Neutrophil (primary cell): ENCODE data around the gene FASTK.
A peak's percentile ranks its signal among the peaks of the same experiment; 100 is the strongest.
"Not testable (repeated sequence)": the region's sequence is repeated elsewhere in the genome, so short reads cannot be mapped to it uniquely, and the experiment has no call there.

Experiments
- H3K27ac ChIP-seq: fragments of 200-600 bp; sonication (generic); 2 replicates; pipeline ENCODE4 v1.5.1; 2016; ENCODE audit warnings: mild to moderate bottlenecking, moderate library complexity
- H3K27me3 ChIP-seq: fragments of 200-600 bp; sonication (generic); 2 replicates; pipeline ENCODE4 v1.6.0; 2016; ENCODE audit warnings: mild to moderate bottlenecking
- H3K36me3 ChIP-seq: fragments of 200-600 bp; sonication (generic); 2 replicates; pipeline ENCODE4 v1.5.1; 2017
- H3K4me1 ChIP-seq, 2 experiments: fragments of 200-600 bp in 1 of 2; sonication (generic) in 1 of 2; 1 replicate in 1 of 2; 2 replicates in 1 of 2; pipeline versions ENCODE4 v1.5.1 to v1.6.1; 2013 to 2016; ENCODE audit warnings: low read depth in 1 of 2, low read length in 1 of 2, mild to moderate bottlenecking in 1 of 2, moderate library complexity in 1 of 2; ENCODE audit not compliant: control insufficient read depth in 1 of 2, insufficient read depth in 1 of 2
- H3K4me3 ChIP-seq, 2 experiments: fragments of 200-600 bp in 1 of 2; sonication (generic) in 1 of 2; 1 replicate in 1 of 2; 2 replicates in 1 of 2; pipeline ENCODE4 v1.5.1; 2013 to 2016; ENCODE audit warnings: low read depth in 1 of 2, low read length in 1 of 2, mild to moderate bottlenecking in 1 of 2, moderate library complexity in 1 of 2
- H3K9me3 ChIP-seq: fragments of 200-600 bp; sonication (generic); 2 replicates; pipeline ENCODE4 v1.5.1; 2016
- CTCF ChIP-seq: fragments of 200-600 bp; sonication (generic); IDR thresholded peaks from 2 replicates; pipeline ENCODE4 v1.5.1; 2016; ENCODE audit warnings: antibody characterized with exemption

FASTK gene

GRCh38 chr7:151032936-151033863 lies 47.4 kb downstream of the FASTK start:
- H3K27ac ChIP-seq: no peak overlapping the region
- H3K27me3 ChIP-seq: no peaks in the 10 kb centered on the region
- H3K9me3 ChIP-seq: no peaks in the 10 kb centered on the region
- no peak overlapping the region for H3K4me3 ChIP-seq
- peaks cover 8 to 11% of the 10 kb centered on the region in 2 experiments for H3K4me1 ChIP-seq
- no peak for TF ChIP-seq CTCF
- H3K36me3 ChIP-seq: peaks cover 40% of the 10 kb centered on the region

- no peak overlapping the region for H3K27ac ChIP-seq
- peaks cover 23% of the 10 kb centered on the region for H3K36me3 ChIP-seq
- peaks cover 17 to 20% of the 10 kb centered on the region in 2 experiments for H3K4me1 ChIP-seq
- peaks cover 14% of the 10 kb centered on the region for H3K27me3 ChIP-seq
- H3K9me3 ChIP-seq: no peaks in the 10 kb centered on the region
- no peak for TF ChIP-seq CTCF
- H3K4me3 ChIP-seq: no peak overlapping the region
These were observed 49.6 kb downstream of the FASTK start for GRCh38 chr7:151031011-151031410.

- peak overlapping the region; percentile 79 for H3K27ac ChIP-seq
- H3K36me3 ChIP-seq: peaks cover 4% of the 10 kb centered on the region
- H3K27me3 ChIP-seq: peaks cover 19% of the 10 kb centered on the region
- no peak for TF ChIP-seq CTCF
- peaks cover 17 to 20% of the 10 kb centered on the region in 2 experiments for H3K4me1 ChIP-seq
- H3K9me3 ChIP-seq: no peaks in the 10 kb centered on the region
- peak overlapping the region; percentile 91 to 96 for H3K4me3 ChIP-seq
These were observed 51.6 kb downstream of the FASTK start for GRCh38 chr7:151028948-151029501.

GRCh38 chr7:151028131-151028947 lies 52.3 kb downstream of the FASTK start, which contains the start of gene ABCB8:
Gene ABCB8, plus strand, starts transcription at chr7:151028450. Its CDS starts 66 bp downstream, at chr7:151028516.
- TF ChIP-seq CTCF: peak; percentile 59
- Histone ChIP-seq H3K4me1 (peaks cover 17 to 20% of the 10 kb centered on the region in 2 experiments), H3K9me3 (no peaks in the 10 kb centered on the region), H3K36me3 (peaks cover 3% of the 10 kb centered on the region), H3K27ac (peak within 1 kb of the TSS; percentile 79), H3K4me3 (peak within 1 kb of the TSS; percentile 91 to 96), H3K27me3 (peaks cover 26% of the 10 kb centered on the region)

- peak overlapping the region; percentile 79 for H3K27ac ChIP-seq
- peak overlapping the region; percentile 91 to 96 for H3K4me3 ChIP-seq
- not testable (repeated sequence) for H3K36me3 ChIP-seq, H3K9me3 ChIP-seq
- peaks cover 17 to 20% of the 10 kb centered on the region in 2 experiments for H3K4me1 ChIP-seq
- peaks cover 32% of the 10 kb centered on the region for H3K27me3 ChIP-seq
These were observed 52.9 kb downstream of the FASTK start for GRCh38 chr7:151027728-151028130.

GRCh38 chr7:151026771-151027727 lies 53.6 kb downstream of the FASTK start:
- Histone ChIP-seq H3K27me3 (peaks cover 39% of the 10 kb centered on the region), H3K27ac (peak overlapping the region; percentile 79), H3K4me1 (peaks cover 17 to 20% of the 10 kb centered on the region in 2 experiments), H3K4me3 (peak overlapping the region; percentile 91 to 96)
- not testable (repeated sequence) for H3K36me3 ChIP-seq, H3K9me3 ChIP-seq
